ENCODE measurements around the gene MYOF. TPM values are rescaled to one million over a fixed set of nuclear protein-coding genes. Genes with fewer than 3 reads are reported as not detected.
"Not testable (repeated sequence)": the region's sequence is repeated elsewhere in the genome, so short reads cannot be mapped to it uniquely, and the experiment has no call there.

Gene MYOF
- total RNA-seq, 2 experiments from 2014 or later: 22.1 to 22.8 TPM

DNA sequence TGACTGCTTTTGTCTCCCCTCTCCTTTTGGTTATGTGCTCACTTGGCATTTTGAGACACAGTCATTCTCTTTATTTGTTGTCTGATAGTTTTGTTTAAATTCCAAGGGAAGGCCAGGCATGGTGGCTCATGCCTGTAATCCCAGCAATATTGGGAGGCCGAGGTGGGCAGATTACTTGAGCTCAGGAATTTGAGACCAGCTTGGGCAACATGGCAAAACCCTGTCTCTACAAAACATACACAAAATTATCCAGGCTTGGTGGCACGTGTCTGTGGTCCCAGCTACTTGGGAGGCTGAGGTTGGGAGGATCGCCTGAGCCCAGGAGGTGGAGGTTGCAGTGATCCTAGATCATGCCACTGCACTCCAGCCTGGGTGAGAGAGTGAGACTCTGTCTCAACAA, 167.5 kb downstream of the MYOF start:
- H3K4me3 Mint-ChIP-seq: not testable (repeated sequence)

DNA sequence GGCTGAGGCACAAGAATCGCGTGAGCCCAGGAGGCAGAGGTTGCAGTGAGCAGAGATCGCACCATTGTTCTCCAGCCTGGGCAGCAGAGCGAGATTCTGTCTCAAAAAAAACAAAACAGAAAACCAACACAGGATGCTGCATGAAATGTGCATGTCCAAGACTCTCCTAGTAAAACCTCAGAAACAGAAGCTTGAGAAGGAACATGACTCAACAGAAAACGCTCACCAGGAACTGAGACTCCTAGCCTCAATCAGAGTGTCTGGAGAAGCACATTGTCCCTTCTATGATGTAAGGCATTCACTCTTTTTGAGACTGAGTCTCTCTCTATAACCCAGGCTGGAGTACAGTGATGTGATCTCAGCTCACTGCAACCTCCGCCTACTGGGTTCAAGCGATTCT, 168.3 kb downstream of the MYOF start:
- Mint-ChIP-seq H3K9me3 (no peaks in the 10 kb centered on the region), H3K27me3 (peaks cover 4% of the 10 kb centered on the region), H3K4me3 (no peak overlapping the region), H3K36me3 (peaks cover 11% of the 10 kb centered on the region), H3K4me1 (no peaks in the 10 kb centered on the region), H3K27ac (no peak overlapping the region)
- no peak for DNase-seq

More for the DNA sequence above, 167.5 kb downstream of the MYOF start:
- not testable (repeated sequence) for H3K9me3 Mint-ChIP-seq, DNase-seq, H3K4me1 Mint-ChIP-seq, H3K27ac Mint-ChIP-seq, H3K36me3 Mint-ChIP-seq, H3K27me3 Mint-ChIP-seq

DNA sequence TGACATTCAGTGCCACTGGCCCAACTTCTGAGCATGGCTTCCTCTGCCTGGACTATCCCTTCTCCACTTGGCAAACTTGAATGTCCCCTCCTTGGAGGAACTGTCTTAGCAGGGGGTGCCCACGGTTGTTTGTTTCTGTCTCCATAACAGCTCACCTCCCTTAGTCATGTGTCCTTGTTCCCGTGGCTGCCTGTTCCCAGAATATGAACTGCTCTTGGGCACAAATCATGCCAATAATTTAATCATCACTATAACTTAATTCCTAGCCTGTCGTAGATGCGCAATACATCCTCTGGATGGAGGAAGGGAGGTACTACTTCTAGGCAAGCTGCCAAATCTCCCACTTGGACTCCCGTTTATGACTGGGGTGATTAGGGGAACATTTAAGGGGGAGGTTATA, 173.1 kb downstream of the MYOF start:
- Mint-ChIP-seq H3K4me3 (no peak overlapping the region), H3K4me1 (no peaks in the 10 kb centered on the region), H3K27me3 (no peaks in the 10 kb centered on the region), H3K36me3 (peaks cover 11% of the 10 kb centered on the region), H3K9me3 (no peaks in the 10 kb centered on the region), H3K27ac (no peak overlapping the region)
- DNase-seq: no peak

DNA sequence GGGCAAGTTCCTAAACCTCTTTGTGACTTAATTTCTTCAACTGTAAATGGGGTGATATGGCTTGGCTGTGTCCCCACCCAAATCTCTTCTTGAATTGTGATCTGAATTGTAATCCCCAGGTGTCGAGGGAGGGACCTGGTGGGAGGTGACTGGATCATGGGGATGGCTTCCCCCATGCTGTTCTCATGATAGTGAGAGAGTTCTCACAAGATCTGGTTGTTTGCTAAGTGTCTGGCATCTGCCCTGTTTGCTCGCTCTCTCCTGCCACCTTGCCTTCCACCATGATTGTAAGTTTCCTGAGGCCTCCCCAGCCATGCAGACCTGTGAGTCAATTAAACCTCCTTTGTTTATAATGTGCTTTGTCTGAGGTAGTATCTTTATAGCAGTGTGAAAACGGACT, 177.0 kb downstream of the MYOF start:
- no peaks in the 10 kb centered on the region for H3K4me1 Mint-ChIP-seq

DNA sequence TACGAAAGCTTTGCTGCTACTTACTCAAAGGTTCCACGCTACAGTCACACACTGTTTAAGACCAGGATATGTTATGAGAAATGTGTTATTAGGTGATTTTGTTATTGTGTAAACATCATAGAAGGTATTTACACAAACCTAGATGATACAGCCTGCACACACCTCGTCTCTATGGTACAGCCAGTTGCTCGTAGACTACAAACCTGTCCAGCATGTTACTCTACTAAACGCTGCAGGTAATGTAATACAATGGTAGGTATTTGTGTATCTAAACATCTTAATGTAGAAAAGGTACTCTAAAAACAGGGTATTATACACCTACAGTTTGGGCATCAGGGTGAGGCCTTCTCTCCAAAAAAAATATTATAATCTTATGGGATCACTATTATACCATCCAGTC, 181.2 kb downstream of the MYOF start:
- no peaks in the 10 kb centered on the region for H3K36me3 Mint-ChIP-seq
- no peak overlapping the region for H3K4me3 Mint-ChIP-seq
- no peak for DNase-seq

More for the DNA sequence above, 177.0 kb downstream of the MYOF start:
- Mint-ChIP-seq H3K27me3 (no peaks in the 10 kb centered on the region), H3K9me3 (no peaks in the 10 kb centered on the region), H3K36me3 (peaks cover 4% of the 10 kb centered on the region), H3K4me3 (no peak overlapping the region), H3K27ac (no peak overlapping the region)
- DNase-seq: no peak

DNA sequence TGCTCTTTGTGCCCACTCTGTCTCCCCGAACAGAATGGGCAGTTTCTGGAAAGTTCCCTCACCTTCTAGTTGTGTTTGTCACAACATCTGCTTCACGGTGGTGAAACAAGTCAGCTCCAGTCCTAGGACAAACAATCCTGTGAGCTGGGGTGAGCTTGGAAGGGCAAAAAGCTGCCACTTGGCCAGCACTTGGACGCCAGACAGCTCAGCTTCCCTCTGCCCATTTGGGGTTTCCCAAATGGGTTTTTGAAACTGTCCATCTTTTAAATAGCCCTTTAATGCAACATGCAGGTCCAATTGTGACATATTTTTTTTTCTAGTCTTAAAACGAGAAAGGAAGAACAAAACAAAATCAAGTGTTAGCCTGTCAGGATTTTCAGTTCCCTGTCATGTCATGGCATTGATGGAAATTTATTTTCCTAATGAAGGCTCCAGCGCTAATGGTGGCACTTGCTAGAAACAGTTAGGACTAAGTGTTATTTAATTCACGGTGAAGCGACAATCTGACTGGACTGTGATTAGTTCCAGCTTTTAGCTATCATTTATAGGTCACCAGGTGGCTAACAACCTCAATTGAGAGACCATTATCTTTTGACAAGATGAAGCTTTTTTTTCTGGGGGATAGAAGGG, 181.7 kb downstream of the MYOF start:
- Mint-ChIP-seq H3K4me3 (no peak overlapping the region), H3K27me3 (no peaks in the 10 kb centered on the region), H3K4me1 (no peaks in the 10 kb centered on the region), H3K36me3 (no peaks in the 10 kb centered on the region), H3K9me3 (no peaks in the 10 kb centered on the region), H3K27ac (no peak overlapping the region)
- no peak for DNase-seq

More for the DNA sequence above, 181.2 kb downstream of the MYOF start:
- H3K27me3 Mint-ChIP-seq: no peaks in the 10 kb centered on the region
- no peaks in the 10 kb centered on the region for H3K9me3 Mint-ChIP-seq
- no peaks in the 10 kb centered on the region for H3K4me1 Mint-ChIP-seq
- H3K27ac Mint-ChIP-seq: no peak overlapping the region

DNA sequence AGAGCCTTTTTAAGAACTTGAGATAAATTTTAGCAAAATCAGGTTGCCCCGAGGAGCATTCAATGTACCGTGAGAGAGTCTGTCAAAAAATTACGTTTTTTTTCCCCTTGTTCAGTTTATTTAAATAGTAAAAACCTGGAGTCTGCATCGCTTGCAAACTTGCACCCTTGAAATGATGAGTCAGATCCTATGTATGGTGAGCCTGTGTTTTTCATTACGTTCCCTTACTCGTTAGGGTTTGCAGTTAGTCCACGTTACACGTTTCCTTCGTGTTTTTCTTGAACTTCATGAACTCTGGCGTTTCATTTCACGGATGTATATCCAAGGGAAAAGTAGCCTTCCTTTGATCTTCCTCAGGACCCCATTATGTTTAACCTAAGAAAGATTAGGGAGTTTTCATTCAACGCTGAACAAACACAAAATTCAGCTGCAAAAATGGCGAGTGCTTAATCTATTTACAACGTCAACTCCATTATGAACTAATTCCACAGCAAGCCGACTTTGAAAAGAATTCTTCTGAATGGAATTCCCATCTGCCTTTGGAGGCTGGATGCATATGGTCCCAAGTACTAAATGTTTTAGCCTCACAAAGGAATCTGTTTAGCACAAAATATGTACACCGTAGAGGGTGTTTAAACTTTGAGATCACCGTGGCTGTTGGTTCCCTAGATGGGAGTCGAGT, 182.4 kb downstream of the MYOF start:
- Mint-ChIP-seq H3K4me1 (no peaks in the 10 kb centered on the region), H3K27ac (no peak overlapping the region), H3K9me3 (no peaks in the 10 kb centered on the region), H3K36me3 (no peaks in the 10 kb centered on the region), H3K27me3 (no peaks in the 10 kb centered on the region), H3K4me3 (no peak overlapping the region)
- no peak for DNase-seq

DNA sequence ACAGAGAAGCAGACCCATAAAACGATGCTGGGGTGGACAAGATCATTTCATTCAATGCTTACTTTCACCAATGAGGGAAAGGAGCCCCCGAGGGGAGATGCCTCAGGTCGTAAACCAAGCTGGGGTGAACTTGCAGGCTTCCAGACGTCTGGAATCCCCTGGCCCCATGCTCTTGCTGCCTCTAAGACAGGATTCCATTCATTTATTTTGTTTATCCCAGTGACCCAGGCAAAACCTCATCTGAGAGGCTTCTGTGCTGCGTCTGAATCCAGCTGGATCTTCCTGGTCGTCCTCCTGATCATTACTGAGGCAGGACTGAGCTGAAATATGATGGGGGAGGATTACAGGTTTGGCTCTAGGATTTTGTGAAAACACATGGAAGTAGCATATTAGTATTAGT, 182.9 kb downstream of the MYOF start:
- H3K27me3 Mint-ChIP-seq: no peaks in the 10 kb centered on the region
- no peak overlapping the region for H3K27ac Mint-ChIP-seq

DNA sequence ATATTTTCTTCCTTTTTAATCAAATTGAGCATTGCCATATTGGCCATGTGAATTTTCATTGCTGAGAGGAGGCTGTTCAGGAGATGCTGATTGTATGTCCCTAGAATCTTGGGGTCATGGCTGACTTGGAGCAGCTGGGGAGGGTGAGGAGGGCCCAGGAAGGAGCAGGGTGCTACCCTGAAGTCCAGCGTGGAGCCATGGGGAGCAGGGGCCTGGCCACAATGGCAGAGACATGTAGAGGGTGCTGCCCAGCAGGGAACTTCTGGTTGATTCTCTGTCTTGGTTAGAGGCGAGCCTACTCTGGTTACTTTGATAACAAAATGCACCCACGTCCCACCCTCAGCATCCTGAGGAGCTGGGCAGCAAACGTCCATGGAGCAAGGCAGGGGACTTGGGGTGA, 186.0 kb downstream of the MYOF start:
- no peaks in the 10 kb centered on the region for H3K4me1 Mint-ChIP-seq
- no peaks in the 10 kb centered on the region for H3K27me3 Mint-ChIP-seq
- no peaks in the 10 kb centered on the region for H3K9me3 Mint-ChIP-seq
- no peaks in the 10 kb centered on the region for H3K36me3 Mint-ChIP-seq
- H3K4me3 Mint-ChIP-seq: no peak overlapping the region
- no peak for DNase-seq
- H3K27ac Mint-ChIP-seq: no peak overlapping the region

More for the DNA sequence above, 182.9 kb downstream of the MYOF start:
- H3K4me1 Mint-ChIP-seq: no peaks in the 10 kb centered on the region
- H3K4me3 Mint-ChIP-seq: no peak overlapping the region
- H3K9me3 Mint-ChIP-seq: no peaks in the 10 kb centered on the region
- DNase-seq: no peak
- H3K36me3 Mint-ChIP-seq: no peaks in the 10 kb centered on the region

DNA sequence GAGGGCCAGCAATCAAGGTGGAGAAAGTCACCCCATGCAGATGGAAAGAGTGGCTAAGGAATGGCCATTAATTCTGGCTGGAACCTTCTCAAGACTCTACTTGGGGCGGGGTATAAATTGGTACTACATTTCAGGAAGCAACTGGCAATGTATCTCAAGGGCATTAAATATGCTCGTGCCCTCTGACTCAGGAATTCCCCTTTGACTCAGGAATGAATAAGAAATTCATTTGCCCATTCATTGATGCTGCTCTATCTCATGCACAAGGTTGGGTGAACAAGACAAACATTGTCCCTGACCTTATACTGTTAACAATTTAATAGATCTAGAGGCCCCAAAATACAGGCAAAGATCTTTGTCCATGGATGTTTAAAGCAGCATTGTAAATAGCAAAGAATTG, 188.1 kb downstream of the MYOF start:
- DNase-seq: no peak
- Mint-ChIP-seq H3K4me1 (no peaks in the 10 kb centered on the region), H3K4me3 (no peak overlapping the region), H3K36me3 (no peaks in the 10 kb centered on the region), H3K9me3 (no peaks in the 10 kb centered on the region), H3K27me3 (no peaks in the 10 kb centered on the region), H3K27ac (no peak overlapping the region)

DNA sequence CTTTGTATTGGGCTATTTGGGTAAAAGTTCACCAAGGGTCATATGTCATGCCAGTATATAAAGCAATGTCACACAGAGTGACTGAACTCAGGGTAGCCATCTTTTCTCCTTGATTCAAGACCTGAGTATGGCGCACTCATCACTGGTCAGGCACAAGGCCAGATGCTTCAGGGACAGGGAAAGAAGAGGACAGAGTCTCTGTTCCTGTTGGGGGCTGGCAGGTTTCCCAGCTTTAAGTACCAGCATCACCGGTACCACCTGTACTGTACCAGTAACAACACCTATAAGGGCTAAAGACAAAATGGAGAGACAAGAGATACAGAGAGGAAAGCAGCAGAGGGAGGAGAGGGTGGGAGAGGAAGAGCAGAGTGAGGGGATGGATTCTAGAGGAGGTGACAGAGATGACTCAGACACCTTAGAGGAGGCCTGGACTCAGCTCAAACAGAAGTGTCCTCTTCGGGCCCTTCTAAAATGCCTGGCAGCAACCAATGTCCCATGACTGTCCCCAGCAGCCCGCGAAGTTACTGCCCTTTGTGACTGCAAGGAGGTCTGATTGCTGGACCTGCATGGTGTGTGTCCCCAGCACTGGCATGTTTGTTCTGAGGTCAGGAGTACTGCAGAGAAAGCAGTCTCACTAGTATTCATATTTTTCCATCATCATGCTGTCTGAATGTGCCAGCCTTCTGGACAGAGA, 191.3 kb downstream of the MYOF start:
- H3K27ac Mint-ChIP-seq: no peak overlapping the region
- no peak for DNase-seq
- H3K36me3 Mint-ChIP-seq: no peaks in the 10 kb centered on the region
- no peak overlapping the region for H3K4me3 Mint-ChIP-seq
- no peaks in the 10 kb centered on the region for H3K4me1 Mint-ChIP-seq
- no peaks in the 10 kb centered on the region for H3K9me3 Mint-ChIP-seq
- H3K27me3 Mint-ChIP-seq: no peaks in the 10 kb centered on the region

DNA sequence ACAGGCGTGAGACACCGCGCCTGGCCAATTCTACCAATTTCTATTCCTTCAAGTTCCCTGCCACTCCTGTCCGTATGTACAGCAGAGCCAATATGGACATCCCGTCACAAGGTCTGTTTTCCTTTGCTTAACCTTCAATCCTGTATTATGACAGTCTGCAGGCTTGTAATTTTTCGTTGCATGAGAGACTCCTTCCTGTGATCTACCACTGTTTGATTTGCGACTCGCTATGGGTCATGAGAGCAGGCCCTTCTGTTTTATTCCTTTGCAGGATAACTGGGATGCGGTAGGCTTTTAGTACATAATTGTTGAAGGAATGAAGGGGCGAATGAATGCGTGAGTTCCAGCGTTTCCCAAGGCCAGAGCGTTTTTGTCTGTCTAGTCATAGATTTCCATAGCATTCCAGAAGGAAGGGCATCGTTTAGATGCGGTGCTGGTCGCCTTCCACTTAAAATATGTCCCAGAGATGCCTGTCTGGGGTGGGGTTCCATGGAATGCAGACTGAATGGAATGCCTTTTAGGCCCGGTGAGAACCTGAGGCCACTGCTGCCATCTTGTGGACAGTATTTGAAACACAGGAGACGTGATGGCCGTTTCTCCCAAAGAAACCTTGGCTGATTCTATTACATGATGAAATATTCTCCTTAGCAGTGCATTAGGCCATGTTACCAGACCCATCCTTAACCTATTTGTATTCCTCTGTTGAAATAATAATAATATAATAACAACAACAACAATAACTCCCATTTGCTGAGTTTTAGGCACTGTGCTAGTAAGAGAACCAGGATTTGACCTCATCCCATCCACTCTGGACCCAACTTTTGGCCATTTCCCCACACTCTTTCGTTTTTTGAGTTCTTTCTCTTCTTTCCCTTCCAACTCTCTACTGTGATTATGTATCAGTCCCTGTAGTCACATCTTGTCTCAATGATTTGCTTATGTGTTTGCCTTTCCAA, 193.2 kb downstream of the MYOF start:
- Mint-ChIP-seq H3K9me3 (no peaks in the 10 kb centered on the region), H3K4me3 (no peak overlapping the region), H3K36me3 (no peaks in the 10 kb centered on the region), H3K27ac (no peak overlapping the region), H3K27me3 (no peaks in the 10 kb centered on the region), H3K4me1 (no peaks in the 10 kb centered on the region)
- DNase-seq: peak; percentile 8

DNA sequence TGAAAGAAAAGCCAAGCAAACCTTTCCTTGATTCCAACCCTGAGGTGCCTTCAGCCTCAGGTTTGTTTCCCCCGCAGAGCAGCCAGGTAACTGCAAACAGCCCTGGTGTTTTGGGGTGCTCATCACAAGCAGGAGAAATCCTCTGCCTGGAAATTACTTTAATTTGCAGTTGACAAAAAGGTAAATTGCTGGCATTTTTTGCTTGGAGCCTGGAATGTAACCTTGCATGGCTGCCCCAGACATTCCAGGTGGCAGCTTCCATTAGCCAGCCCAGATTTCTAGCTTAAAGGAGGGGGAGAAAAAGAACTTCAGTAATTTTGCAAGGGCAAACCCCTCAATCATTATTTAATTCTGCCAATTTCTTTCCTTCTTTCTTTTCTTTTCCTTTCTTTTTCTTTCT, 194.4 kb downstream of the MYOF start:
- Mint-ChIP-seq H3K4me1 (no peaks in the 10 kb centered on the region), H3K27me3 (no peaks in the 10 kb centered on the region), H3K9me3 (no peaks in the 10 kb centered on the region), H3K4me3 (no peak overlapping the region), H3K36me3 (no peaks in the 10 kb centered on the region), H3K27ac (no peak overlapping the region)
- no peak for DNase-seq

DNA sequence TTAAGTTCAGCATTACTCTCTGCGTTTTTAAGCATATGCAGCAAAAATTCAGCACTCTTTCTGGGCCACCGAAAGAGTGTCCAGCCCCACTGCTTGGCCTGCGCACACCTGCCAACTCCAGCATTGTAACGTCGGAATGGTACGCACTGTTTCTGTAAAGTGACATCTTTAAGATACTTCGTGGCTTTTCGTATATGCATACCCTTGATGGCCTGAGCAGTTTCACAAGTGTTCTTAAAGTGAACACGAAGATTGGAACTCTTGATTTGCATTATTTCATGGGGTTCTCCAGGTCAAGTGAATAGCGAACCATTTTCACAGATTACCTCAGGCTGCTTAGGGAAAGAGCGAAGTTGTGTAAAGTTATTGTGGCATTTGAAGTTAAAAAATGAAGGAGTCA, 197.9 kb downstream of the MYOF start:
- DNase-seq, H3K9me3 Mint-ChIP-seq, H3K27ac Mint-ChIP-seq, H3K4me1 Mint-ChIP-seq, H3K27me3 Mint-ChIP-seq, H3K4me3 Mint-ChIP-seq, H3K36me3 Mint-ChIP-seq: not testable (repeated sequence)

DNA sequence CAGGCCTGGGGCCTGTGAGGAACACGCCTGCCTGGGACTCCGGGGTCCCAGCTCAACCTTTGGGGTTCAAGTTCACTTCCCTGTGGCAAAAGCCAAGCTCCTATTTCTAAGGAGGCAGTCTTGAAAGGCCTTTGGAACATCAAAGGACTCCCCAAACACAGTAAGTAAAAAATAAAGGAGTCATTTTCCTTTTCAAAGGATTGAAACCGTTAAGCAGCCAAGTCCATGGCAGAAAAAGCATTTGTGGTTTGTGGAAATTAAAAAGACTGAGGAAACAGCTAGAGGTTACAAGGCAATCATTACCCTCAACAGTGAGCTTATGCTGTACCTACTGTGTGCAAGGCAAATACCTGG, 200.8 kb downstream of the MYOF start:
- Mint-ChIP-seq H3K4me1 (no peaks in the 10 kb centered on the region), H3K9me3 (no peaks in the 10 kb centered on the region), H3K36me3 (no peaks in the 10 kb centered on the region), H3K4me3 (no peak overlapping the region), H3K27ac (no peak overlapping the region), H3K27me3 (no peaks in the 10 kb centered on the region)
- DNase-seq: no peak

Data from activated naive CD8-positive, alpha-beta T cell treated with anti-CD3 and anti-CD28 coated beads for 36 hours (primary cell).